Stimulated activated CD4-positive, alpha-beta T cell treated with anti-CD3 and anti-CD28 coated beads, Interleukin-12 subunit alpha, Interleukin-12 subunit beta, amount 100 ng/mL, for 24 hours (primary cell): Measurements from ENCODE around the gene BICDL2.
A peak's percentile ranks its signal among the peaks of the same experiment; 100 is the strongest.

Experiments used
- DNase-seq, 2 experiments: peaks; one replicate each; pipeline ENCODE4 v3.0.0-alpha.2; 2020; ENCODE audit warnings: low read depth in 2 of 2

BICDL2 gene

DNA sequence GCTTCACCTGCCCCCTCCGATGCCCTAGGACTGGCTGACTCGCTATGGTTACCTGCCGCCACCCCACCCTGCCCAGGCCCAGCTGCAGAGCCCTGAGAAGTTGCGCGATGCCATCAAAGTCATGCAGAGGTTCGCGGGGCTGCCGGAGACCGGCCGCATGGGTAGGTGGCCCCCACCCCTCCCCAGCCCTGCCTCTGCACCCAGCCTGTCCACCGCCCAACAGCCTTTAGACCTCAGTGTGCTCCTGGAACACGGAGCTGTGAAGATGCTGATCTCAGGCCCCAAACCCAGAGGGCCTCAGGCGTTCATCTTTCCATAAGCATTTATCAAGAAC, 10.6 kb upstream of the BICDL2 start:
- DNase-seq, result no peak

DNA sequence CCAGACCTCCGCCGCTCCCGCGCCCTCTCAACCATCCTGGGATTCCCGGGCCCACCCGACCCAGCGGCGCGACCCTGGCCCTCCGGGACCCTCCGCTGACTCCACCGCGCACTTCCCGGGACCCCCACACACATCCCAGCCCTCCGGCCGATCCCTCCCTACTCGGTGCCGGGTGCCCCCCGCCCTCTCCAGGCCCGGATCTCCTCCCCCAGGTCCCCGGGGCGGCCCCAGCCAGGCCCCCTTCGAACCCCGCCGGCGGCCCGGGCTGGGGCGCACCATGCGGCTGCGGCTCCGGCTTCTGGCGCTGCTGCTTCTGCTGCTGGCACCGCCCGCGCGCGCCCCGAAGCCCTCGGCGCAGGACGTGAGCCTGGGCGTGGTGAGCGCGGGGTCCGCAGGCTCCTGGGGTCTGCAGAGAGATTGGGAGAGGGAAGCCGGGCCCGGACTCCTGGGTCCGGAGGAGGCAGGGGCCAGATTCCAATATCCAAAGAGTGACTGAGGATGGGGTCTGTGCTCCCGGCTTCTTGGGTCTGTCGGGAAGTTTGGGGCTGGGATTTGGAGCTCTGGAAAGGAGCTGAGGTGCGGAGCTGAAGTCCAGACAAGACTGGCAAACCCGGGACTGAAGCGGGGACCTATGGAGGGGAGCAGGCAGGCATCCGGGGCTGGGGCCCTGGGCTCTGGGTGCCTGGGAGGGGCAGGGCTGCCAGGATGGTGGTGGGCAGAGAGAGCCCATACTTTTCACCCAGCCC, 10.1 kb upstream of the BICDL2 start:
- DNase-seq, result no peak

DNA sequence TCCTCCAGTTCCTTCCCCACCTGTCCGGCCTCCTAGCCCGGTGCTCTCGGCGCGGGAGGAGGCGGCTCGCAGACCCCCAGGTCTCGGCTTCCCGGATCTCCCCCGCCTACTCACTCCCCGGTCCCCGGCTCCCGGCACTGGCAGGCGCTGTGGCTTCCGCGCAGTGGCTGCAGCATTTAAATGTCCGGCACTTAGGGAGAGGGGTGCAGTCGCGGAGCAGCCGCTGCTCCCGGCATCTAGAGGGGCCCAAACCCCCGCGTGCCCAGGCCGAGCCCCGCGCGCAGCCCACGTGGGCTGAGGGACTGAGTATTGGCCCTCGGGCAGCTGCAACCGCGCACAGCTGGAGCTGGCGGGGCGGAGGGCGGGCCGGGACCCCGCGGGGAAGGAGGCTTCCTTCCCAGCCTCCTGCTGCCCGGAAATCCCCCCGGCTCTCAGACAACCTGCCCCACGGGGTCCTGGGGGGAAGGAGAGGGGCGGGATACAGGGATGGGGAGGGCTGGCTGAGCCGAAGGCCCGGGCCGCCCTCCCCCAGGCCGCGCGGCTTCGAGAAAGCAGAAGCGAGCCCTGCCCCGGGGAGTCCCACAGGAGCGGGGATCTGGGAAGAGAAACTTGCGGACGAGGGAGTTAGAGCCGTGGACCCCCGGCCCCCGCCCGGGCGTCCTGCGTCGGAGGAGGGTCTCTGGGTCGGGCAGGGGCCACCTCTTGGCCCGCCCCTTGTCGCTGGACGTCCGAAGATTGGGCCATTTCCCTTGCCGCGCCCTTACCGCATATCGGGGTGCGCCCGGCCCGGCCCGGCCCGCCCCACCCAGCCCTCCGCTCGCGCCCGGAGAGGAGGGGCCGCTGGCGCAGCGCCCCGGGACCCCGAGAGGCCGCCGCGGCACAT, 9.3 kb upstream of the BICDL2 start, which contains the start of gene MMP25:
Gene MMP25 (plus strand): TSS at position 804 of the 883 bp plus-strand sequence. CDS start 357 bp downstream, outside the sequence.
- no peak for DNase-seq

DNA sequence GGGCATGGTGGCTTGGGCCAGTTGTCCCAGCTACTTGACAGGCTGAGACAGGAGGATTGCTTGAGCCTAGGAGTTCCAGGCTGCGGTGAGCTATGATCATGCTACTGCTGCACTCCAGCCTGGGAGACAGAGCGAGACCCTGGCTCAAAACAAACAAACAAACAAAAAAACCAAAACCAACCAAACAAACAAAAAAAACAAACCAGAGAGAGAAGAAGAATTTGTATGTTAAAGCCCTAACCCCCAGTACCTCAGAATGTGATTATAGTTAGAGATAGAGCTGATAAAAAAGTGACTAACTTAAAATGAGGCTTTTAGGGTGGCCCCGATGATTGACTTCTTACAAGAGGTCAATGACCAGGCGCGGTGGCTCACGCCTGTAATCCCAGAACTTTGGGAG, 8.0 kb upstream of the BICDL2 start:
- DNase-seq, result no peak

DNA sequence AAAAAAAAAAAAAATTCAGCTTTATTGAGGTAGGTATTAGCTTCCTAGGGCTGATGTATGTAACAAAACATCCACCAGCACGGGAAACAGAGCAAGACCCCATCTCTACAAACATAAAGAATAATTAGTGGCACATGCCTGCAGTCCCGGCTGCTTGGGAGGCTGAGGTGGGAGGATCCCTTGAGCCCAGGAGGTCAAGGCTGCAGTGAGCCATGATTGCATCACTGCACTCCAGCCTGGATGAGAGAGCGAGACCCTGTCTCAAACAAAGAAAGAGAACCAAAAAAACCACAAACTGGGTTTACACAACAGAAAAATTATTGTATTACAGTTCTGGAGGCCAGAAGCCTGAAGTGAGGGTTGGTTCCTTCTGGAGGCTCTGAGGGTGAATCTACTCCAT, 5.6 kb upstream of the BICDL2 start:
- no peak for DNase-seq

DNA sequence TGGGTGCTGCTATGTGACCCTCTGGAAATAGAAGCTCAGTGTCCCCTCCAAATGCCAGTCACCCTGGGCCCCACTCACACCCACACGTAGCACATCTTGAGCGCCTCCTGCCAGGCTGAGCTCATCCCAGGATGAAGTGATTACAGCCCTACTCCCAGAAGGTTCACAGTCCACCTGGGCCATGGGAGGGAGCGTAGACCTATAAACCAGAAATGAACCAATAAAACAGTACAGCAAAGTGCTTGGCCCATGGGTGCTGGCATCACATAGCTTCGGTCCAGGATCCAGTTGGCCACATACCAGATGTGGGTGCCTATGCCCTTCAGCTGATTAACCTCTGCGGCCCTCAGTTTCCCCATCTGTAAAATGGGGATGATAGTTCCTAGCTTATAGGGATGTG, 2.2 kb upstream of the BICDL2 start:
- DNase-seq, result no peak

DNA sequence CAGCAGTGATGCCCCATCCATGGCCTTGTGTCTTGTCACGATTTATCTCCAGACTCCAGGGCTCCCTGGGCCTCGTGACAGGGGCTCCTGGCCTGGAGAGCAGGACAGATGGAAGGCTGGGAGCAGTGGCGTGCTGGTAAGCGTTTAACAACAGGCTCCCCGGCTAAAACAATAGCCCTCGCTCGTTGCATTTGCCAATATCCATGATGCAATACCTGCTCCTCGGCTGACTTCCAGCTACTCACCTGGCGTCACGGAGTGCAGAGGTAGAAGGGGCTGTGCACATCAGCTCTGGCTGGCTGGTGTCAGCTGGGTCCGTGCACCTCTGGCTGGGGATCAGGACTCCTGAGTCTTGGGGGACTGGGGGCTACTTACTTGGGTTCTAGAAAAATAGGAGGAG, 1.5 kb upstream of the BICDL2 start:
- no peak for DNase-seq

DNA sequence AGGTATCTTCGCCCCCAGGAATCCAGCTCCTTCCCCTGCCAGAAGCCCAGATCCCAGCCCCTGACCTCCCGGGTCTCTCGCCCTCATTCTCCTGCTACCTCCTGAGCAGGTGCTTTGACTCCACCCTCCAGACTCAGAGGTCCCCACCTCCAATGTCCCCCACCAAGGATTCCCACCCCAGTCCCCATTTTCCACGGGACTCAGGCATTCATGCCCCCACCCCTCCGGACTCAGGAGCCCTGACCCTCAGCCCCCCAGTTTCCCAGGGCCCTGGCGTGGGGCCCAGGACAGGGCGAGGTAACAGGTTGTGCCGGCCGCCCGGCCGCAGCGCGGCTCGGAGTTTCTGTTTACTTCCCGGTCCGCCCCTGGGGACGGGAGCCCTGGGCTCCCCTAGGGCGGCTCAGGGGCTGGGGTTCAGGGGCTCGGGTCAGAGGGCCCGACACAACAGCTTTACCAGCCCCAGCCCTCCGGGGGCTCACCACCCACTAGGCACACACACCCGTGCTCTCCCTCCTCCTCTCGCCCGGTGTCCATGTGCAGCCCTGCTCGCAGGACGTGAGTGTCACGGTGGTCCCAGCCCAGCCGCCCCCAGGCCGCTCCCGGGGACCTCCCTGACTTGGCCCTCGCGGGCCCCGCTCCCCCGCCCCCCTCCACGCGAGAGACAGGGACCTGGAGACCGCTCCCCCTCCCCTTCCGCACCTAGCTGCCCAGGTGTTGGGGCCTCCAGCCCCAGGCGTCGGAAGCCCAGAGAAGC, 595 bp downstream of the BICDL2 start:
- no peak for DNase-seq

DNA sequence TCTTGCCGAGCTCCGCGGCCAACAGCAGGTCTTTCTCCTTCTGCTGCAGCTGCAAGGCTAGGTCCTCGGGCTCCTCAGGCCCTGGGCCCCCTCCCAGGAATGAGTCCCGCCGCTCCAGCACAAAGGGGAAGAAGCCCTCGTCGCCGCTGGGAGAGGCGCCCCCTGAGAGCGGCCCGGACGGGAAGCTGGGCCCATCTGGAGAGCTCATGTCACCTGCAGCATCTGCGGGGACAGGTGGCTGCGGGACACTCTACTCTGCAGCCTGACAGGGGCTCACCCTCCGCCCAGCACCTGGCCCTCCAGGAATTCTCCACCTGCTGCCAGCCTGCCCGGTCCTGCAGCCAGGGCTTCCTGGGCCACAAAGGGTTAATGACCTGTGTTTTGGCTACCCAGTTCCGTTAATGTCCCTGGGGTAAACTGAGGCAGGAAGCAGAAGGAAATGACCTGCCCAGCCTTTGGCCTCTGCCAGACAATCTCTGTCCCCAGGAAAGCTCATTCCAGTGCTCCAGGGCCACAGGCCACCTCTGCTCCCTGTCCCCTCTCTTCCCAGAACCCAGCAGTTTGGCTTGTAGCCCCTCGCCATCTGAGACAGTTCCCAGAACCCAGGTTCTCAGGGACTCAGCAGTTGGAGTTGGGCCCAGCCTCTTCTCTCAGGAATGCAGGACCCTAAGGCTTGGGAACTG, 1.3 kb downstream of the BICDL2 start:
- DNase-seq, result no peak

DNA sequence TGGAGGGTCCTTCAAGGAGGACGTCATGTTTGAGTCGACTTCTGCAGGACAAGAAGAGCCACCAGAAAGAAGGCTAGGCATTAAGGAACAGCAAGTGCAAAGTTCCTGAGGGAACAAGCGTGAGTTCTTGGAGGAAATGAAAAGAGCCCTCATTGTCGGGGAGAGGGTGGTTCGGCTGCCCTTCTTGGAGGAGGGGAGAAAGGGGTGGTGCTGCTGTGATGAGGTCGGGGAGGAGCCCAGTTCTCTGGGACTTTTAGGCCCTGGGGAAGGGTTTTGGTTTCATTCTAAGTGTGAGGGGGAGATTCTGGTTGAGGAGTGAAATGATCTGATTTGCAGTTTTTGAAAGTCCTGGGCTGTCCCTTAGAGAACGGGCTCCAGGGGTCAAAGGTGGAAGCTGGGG, 4.1 kb downstream of the BICDL2 start:
- DNase-seq, result no peak

DNA sequence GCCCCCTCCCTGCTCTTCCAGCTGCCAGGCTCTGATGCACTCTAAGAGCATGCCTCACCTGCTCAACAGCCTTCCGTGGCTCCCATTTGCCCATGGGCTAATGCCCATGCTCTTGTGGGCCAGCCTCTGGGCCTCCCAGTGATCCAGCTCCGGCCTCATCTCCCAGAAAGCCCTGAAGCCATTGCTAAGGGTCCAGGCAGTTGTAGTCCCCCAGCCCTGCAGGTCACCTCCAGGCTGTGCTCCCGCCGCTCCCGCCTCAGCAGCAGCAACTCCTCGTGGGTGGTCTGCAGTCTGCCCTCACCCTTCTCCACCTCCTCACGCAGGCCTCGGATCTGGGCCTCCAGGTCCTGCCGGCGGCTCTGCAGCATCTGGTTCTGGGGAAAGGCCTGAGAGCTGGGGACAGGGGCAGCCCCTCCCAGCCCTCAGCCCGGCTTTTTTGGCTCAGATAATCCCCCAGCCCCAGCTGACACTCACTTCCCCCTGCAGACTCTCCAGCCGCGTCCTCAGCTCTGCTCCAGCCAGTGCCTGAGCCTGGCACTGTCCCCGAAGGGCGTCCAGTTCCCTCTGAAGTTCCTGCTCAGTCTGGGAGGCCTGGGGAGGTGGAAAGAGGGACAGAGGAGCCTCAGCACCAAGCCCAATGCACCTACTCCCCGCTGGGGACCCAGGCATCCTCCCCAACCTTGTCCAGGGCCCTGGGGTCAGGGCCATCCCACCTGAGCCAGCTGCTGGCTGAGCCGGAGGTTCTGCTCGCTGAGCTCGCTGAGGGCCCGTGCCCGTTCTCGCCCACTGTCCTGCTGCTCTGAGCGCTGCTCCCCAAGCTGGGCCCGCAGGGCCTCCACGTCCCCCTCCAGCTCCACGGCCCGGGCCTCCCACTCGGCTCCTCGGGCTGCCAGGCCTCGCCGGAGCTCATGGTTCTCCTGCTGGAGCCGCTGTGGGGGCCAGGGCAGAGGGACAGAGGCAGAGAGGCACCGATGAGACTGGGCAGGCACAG, 6.2 kb downstream of the BICDL2 start:
- no peak for DNase-seq

DNA sequence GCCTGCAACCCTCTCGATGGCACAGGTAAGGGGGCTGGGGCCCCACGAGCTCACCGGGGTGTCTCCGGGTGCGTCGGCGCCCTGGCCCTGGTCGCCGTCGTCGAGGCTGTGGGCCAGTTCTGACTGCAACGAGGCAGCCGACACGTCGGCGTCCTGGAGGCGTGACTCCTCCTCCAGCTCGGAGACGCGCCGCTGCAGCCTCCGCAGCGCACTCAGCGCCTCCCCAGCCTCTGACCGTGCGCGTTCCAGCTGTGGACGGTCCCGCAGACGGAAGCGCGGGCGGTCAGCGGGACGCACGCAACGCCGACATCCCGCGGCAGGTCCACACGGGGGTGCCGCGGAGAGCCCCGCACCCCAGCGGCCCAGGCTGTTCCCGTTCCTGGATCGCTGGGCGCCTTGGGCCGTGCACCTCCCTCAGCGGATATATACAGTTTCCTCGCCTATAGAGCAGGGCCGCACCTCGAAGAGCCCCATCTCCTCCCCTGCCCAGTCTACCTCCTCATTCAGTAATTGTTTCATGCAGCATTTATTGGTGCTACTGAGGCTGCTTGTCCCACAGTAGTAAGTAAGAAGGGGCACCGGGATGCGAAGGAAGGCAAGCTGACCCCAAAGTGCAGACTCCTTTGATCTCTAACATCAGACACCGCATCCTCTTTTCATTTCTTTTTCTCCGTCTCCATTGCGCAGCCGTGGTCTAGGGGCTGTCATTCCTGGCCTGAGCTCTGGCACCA, 7.1 kb downstream of the BICDL2 start:
- DNase-seq, result peak in 1 of 2 experiments; percentile 51

DNA sequence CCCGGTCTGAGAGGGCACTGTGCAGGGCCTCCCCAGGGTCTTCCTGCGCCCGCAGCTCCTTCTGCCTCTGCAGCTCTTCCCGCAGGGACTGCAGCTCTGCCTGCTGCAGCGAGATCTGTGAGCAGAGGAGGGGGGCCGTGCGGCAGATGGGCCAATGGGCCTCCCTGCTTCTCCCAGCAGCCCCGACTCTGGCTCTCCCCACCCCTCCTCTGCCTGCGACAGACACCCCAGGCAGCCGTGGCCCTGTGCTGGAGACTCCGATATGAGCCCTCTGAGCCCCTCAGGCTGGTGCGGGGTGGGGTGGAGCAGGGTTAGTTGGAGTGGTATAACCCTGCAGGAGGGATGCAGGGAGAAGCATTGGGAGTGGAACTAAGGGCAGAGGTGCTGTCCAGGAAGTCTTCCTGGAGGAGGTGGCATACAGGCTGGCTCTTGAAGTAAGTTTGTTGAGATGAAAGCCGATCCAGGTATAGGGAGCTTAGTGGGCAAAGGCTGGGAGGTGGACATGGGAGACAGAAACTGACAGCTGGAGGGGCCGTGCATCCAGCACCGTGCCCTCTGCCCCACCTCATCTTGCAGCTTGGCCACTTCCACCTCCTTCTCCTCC, 7.9 kb downstream of the BICDL2 start:
- DNase-seq, result no peak

DNA sequence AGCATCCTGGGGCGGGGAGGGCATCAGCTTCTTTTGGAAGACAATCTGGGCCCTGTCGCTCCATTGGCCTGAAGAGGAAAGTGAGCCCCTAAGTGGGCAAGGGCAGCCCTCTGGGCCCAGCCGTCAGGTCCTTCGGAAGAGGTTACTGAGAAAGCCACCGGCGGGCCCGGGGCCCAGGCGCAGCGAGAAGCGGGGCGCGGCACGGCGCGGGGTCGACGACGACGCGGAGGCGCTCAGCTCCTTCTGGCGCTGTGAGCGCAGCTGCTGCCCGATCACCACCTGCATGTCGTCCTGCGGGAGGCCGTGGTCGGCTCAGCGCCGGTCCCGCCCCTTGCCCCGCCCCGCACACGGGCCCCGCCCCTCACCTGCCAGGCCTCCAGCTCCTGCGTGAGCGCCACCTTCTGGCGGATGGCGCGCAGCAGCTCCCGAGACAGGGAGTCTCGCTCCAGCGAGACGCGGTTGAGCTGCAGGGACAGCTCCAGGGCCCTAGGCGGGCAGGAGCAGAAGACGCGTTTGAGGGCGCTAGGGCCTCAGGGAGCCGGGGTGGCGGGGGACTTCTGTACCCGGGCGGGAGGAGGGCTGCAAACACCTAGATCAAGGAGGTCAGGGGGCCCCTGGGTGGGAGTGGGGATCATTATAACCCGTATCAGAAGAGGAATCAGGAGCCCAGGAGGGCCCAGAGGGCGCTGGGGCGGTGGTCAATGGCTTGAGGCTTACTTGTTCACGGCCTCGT, 8.6 kb downstream of the BICDL2 start:
- DNase-seq, result peak; percentile 75 to 91

DNA sequence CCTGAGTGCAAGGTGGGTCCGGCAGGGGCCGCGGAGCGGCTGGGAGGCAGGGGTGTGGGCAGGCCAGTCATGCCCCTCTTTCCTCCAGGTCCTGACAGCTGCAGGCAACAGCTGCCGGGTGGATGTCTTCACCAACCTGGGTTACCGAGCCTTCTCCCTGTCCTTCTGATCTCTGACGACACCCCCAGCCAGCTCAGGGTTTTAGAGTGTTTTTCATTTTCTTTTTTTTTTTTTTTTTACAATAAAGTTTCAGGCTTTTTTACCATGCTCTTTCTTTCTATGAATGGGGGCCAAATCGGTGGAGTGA, 9.3 kb downstream of the BICDL2 start:
- no peak for DNase-seq

DNA sequence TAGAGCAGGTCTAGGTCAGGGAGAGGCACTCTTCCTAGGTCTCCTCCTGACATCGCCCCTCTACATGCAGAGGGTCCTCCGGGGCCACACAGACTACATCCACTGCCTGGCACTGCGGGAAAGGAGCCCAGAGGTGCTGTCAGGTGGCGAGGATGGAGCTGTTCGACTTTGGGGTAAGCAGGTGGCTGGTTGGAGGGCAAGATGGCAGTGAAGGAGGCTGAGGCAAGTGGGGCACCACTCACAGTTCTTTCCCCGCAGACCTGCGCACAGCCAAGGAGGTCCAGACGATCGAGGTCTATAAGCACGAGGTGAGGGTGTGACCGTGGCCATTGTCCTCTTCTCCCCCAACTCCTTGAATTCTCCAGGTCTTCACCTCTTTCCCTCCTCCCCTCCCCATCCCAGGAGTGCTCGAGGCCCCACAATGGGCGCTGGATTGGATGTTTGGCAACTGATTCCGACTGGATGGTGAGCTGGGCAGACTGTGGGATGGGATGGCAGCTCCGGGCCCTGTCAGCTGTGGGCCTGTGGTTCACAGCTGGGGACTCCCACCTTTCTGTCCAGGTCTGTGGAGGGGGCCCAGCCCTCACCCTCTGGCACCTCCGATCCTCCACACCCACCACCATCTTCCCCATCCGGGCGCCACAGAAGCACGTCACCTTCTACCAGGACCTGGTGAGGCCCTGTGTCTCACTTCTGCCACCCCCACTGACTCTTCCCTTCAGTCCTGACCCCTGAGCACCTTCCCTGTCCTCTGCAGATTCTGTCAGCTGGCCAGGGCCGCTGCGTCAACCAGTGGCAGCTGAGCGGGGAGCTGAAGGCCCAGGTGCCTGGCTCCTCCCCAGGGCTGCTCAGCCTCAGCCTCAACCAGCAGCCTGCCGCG, 9.9 kb downstream of the BICDL2 start:
- DNase-seq, result no peak

DNA sequence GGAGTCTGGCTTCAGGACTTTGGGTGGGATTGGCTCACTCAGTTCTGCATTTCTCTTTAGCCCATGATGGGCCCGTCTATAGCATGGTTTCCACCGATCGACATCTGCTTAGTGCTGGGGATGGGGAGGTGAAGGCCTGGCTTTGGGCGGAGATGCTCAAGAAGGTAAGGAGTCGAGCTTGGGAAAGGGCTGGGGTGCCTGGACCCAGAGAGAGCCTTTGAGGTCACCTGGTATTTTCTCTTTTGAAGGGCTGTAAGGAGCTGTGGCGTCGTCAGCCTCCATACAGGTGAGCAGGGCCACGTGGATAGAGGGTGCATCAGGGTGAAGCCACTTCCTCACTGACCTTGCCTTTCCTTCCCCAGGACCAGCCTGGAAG, 10.8 kb downstream of the BICDL2 start:
- no peak for DNase-seq
